Esophagus (tissue), 2 donors: Measurements from ENCODE around the gene DGUOK. TPM values are rescaled to one million over a fixed set of nuclear protein-coding genes. Genes with fewer than 3 reads are reported as not detected.

ENCODE experiments used
- H3K27ac ChIP-seq, 2 donors: one replicate each; pipeline ENCODE4 v1.5.1; 2013; ENCODE audit warnings: low read depth in 2 of 2, mild to moderate bottlenecking in 2 of 2, inconsistent platforms in 1 of 2, low read length in 1 of 2, moderate library complexity in 1 of 2
- H3K27me3 ChIP-seq, 2 donors: one replicate each; pipeline ENCODE4 v1.6.1; 2013; ENCODE audit warnings: low read length in 2 of 2, control low read depth in 1 of 2, mild to moderate bottlenecking in 1 of 2; ENCODE audit not compliant: insufficient read depth in 2 of 2, control insufficient read depth in 1 of 2
- H3K36me3 ChIP-seq, 2 donors: one replicate each; pipeline ENCODE4 v1.6.1; 2013; ENCODE audit warnings: low read length in 1 of 2; ENCODE audit not compliant: control insufficient read depth in 2 of 2, insufficient read depth in 2 of 2
- H3K4me1 ChIP-seq, 2 donors: one replicate each; pipeline ENCODE4 v1.6.1; 2013; ENCODE audit warnings: low read length in 1 of 2; ENCODE audit not compliant: control insufficient read depth in 2 of 2, insufficient read depth in 2 of 2
- H3K4me3 ChIP-seq, 2 donors: one replicate each; pipeline ENCODE4 v1.5.1; 2013; ENCODE audit warnings: low read length in 2 of 2, mild to moderate bottlenecking in 2 of 2, low read depth in 1 of 2, moderate library complexity in 1 of 2
- H3K9me3 ChIP-seq, 2 donors: one replicate each; pipeline ENCODE4 v1.6.1; 2013; ENCODE audit warnings: mild to moderate bottlenecking in 2 of 2, low read depth in 1 of 2, low read length in 1 of 2, moderate library complexity in 1 of 2; ENCODE audit not compliant: control insufficient read depth in 2 of 2, insufficient read depth in 1 of 2
- WGBS, 2 donors: extraction: QIAGEN DNeasy Blood & Tissue Kit; methylation state at CpG; one replicate each; pipeline ENCODE4 v1.1.7; 2013; 5-methylcytosine and 5-hydroxymethylcytosine counted together
- polyA plus RNA-seq, 2 donors: library from polyadenylated mRNA; stranded (reverse); fragments of 200-250 nt; gene quantifications; one replicate each; pipeline ENCODE4 v1.2.3, GENCODE V29; 2013
- donor health status: healthy with polysubstance abuse.
- donor health status: Bipolar disorder and iron deficiency.

The DGUOK gene
- polyA plus RNA-seq, 2 donors, result 42.8 to 45.6 TPM

DNA sequence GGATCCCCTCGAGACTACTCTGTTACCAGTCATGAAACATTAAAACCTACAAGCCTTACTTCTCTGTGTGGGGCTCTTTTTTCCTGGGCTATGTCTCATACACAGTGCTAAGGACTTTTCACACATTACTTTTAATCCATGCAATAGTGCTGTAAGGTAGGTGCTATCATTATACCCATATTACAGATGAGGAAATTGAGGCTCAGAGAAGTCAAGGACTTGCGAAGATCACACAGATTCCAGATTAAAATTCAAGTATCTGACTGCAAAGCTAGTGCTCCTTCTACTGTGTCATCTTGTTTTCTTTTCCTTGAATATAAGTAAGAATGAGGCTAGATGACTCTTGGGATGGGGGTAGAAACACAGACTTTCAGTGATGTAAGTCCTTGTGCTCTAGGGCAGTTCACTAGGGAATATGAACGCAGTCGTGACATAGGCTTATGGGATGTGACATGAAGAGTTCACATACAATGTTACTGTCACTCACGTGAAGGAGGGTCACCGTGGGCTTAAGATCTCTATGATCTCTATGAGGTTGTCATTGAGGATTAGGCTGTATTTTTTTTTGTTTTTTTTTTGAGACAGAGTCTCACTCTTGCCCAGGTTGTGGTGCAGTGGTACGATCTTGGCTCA lies 7.0 kb upstream of the DGUOK start:
- 81 to 83% methylated on average over 7 of the region's 7 CpGs for WGBS, 2 donors
- Histone ChIP-seq H3K9me3 (no peaks in the 10 kb centered on the region), H3K27ac (no peak overlapping the region), H3K4me1 (no peaks in the 10 kb centered on the region), H3K4me3 (no peak overlapping the region), H3K27me3 (no peaks in the 10 kb centered on the region), H3K36me3 (peaks cover 3% of the 10 kb centered on the region in 2 donors)

DNA sequence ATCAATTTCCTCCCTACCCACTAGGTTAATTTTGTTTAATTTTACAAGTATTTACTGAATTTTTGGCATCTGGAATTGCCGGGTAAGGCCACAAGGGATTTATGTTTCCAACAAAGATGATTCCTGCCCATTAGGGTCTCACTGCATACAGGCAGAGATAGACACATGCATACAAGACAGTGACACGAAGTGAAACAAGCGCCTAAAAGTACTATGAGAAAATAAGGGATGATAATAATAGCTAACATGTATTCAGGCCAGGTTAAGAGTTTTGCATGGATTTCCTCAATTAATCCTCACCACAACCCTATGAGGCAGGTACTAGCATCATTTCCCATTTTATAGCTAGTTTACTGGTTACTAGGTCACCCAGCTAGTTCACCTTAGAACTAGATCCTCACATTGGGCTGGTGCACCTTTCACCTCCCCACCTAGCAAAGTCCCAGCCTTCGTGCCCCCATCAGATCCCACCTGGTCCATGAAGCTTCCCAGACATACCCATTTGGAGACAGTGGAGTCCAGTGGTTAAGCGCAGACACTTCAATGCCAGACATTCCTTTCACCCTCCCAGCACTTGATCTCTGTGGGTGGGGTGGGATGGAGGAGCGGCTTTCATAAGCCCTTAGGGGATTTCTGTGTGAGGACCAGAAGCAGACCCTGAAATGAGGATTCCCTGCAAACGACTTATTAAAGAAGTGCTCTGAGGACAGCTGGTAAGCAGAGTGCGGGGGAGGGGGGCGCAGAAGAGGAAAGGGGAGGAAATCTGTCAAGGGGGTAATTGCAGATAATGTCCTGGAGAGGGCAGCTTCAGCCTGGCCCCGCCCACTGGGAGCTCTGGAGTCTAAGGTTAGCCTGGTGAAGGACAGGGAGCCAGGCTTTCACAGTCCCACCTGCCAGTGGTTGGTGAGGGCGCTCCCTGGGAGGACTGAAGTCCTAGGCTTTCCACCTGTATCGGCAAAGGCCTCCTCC lies 5.8 kb upstream of the DGUOK start:
- H3K4me1 ChIP-seq, result no peaks in the 10 kb centered on the region
- no peaks in the 10 kb centered on the region for H3K9me3 ChIP-seq
- 53 to 63% methylated on average over 12 of the region's 12 CpGs for WGBS, 2 donors
- peaks cover 3% of the 10 kb centered on the region in 2 donors for H3K36me3 ChIP-seq
- no peak overlapping the region for H3K4me3 ChIP-seq
- H3K27me3 ChIP-seq, result no peaks in the 10 kb centered on the region
- no peak overlapping the region for H3K27ac ChIP-seq

GRCh38 chr2:73921581-73921980 lies 5.1 kb upstream of the DGUOK start:
- H3K36me3 ChIP-seq, result peaks cover under 1 to 3% of the 10 kb centered on the region in 2 donors

DNA sequence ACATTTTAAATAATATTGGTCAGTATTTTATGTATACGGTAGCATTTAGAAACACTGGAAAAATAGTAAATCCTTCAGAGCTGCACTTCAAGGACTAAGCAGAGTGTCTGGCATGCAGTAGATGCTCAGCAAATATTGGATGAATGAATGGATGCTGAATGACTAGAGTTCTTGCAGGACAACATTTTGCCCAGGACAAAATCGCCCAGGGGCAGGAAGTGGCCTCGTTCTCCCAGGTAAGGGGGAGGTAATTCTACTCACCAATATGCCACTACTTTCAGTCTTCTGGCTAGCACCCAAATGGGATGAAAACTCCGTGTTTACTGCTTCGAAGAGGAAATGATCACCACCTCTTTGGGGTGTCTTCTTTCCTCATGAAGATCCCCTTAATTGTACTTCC lies 4.0 kb upstream of the DGUOK start:
- no peak overlapping the region for H3K27ac ChIP-seq
- H3K4me3 ChIP-seq, result no peak overlapping the region
- no peaks in the 10 kb centered on the region for H3K9me3 ChIP-seq
- WGBS, 2 donors, result 50 to 55% methylated on average over 5 of the region's 5 CpGs
- H3K4me1 ChIP-seq, result no peaks in the 10 kb centered on the region
- H3K36me3 ChIP-seq, result peaks cover 0 to 3% of the 10 kb centered on the region in 2 donors
- no peaks in the 10 kb centered on the region for H3K27me3 ChIP-seq

More at GRCh38 chr2:73921581-73921980, 5.1 kb upstream of the DGUOK start:
- H3K27ac ChIP-seq, result no peak overlapping the region
- H3K27me3 ChIP-seq, result no peaks in the 10 kb centered on the region
- no peak overlapping the region for H3K4me3 ChIP-seq
- no peaks in the 10 kb centered on the region for H3K4me1 ChIP-seq
- WGBS, 2 donors, result 81 to 83% methylated on average over 9 of the region's 9 CpGs
- no peaks in the 10 kb centered on the region for H3K9me3 ChIP-seq

DNA sequence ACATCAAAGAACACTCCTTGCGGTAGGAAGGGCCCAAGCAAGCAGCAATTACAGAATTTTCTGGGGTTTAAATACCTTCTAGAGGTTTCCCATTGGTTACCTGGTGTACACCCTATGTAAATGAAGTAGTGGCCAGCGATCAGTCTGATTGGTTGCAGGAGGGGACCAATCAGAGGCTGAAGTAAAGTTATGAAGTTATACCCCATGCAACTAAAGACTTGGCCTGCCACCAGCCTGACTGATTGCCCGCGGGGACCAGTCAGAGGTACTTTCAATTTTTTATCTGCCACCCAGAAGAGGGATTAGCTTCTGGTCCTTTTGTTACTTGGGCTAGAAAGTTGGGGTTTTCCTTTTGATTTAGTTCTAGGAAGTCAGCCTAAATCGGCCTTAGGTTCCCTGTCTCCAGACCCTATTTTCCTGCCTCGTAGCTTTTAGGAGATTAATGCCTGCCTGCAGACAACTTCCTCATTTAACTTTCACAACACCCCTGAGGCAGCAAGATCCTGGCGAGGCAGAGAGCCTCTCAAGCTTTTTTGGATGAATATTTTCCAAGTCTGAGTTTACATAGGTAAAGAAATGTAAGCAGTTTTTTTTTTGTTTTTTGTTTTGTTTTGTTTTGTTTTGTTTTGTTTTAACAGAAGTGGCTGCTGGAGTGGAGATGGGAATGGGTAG lies 1.5 kb upstream of the DGUOK start:
- WGBS, 2 donors, result 59 to 69% methylated on average over 7 of the region's 7 CpGs
- no peaks in the 10 kb centered on the region for H3K27me3 ChIP-seq
- H3K27ac ChIP-seq, result peak overlapping the region; percentile 72 to 73
- H3K9me3 ChIP-seq, result no peaks in the 10 kb centered on the region
- H3K36me3 ChIP-seq, result no peaks in the 10 kb centered on the region
- no peak overlapping the region for H3K4me3 ChIP-seq
- H3K4me1 ChIP-seq, result peaks cover 0 to 4% of the 10 kb centered on the region in 2 donors

DNA sequence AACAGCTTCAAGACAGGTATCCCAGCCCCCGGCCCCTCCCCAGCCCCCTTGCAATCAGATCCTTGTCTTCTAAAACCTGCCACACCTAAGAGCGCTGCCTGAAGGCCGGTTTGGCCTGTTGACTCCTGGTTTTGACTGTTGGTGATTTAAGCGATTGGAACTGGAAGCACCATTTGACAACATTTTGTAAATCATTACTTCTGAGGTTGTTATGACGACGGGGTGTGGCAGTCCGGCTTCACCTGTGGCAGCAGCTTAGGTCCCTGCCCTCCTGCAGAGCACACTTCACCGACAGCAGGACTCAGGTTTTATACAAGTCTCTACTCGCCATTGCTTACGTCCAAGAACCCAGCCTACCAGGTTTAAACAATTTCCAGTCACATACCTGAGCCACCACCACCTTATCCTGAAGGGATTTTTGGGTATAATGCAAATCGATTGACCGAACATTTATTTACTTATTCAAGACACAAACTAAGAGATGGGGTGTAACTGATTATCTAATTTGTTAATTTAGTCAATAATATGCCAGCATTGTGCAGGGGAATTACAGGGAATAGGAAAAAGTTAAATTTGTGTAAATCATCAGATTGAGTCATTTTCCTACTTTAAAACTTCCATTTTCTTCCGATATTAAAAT lies 707 bp upstream of the DGUOK start:
- peaks cover 0 to 4% of the 10 kb centered on the region in 2 donors for H3K4me1 ChIP-seq
- H3K27me3 ChIP-seq, result no peaks in the 10 kb centered on the region
- H3K9me3 ChIP-seq, result no peaks in the 10 kb centered on the region
- H3K4me3 ChIP-seq, result no peak overlapping the region
- WGBS, 2 donors, result 45 to 49% methylated on average over 13 of the region's 13 CpGs
- H3K36me3 ChIP-seq, result no peaks in the 10 kb centered on the region
- peak overlapping the region; percentile 72 to 73 for H3K27ac ChIP-seq

GRCh38 chr2:73927344-73927743 lies 664 bp downstream of the DGUOK start:
- Histone ChIP-seq H3K4me3 (peak overlapping the region; percentile 68 to 69), H3K9me3 (no peaks in the 10 kb centered on the region), H3K27ac (peak overlapping the region; percentile 93 to 97), H3K27me3 (no peaks in the 10 kb centered on the region), H3K36me3 (no peaks in the 10 kb centered on the region), H3K4me1 (peaks cover 0 to 4% of the 10 kb centered on the region in 2 donors)
- 16% methylated on average over 6 of the region's 6 CpGs for WGBS, 2 donors

GRCh38 chr2:73928963-73929347 lies 2.3 kb downstream of the DGUOK start:
- Histone ChIP-seq H3K27me3 (no peaks in the 10 kb centered on the region), H3K27ac (no peak overlapping the region), H3K4me1 (peaks cover 2 to 4% of the 10 kb centered on the region in 2 donors), H3K9me3 (no peaks in the 10 kb centered on the region), H3K4me3 (no peak overlapping the region), H3K36me3 (no peaks in the 10 kb centered on the region)
- WGBS, 2 donors, result 81 to 86% methylated on average over 2 of the region's 2 CpGs

DNA sequence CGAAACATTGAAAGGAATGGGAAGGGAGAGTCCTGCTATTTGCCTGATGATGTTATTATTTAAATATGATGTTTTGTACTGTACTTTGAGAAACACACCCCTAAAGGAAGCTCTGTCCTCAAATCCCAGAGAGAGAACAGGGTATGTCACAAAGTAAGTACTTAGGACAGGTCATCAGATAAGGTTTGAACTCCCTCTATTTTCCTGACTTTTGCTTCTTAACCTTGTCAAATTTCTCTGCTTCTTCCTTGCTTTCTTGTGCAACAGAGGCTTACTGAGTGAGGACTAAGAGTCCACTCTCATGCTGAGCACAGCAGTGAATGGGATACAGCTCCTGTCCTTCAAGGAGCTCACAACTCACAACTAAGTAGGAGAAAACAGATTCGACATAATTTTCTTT lies 3.7 kb downstream of the DGUOK start:
- Histone ChIP-seq H3K4me3 (no peak overlapping the region), H3K27ac (no peak overlapping the region), H3K27me3 (no peaks in the 10 kb centered on the region), H3K36me3 (no peaks in the 10 kb centered on the region), H3K9me3 (no peaks in the 10 kb centered on the region), H3K4me1 (peaks cover 2 to 4% of the 10 kb centered on the region in 2 donors)
- 69 to 75% methylated on average over 2 of the region's 2 CpGs for WGBS, 2 donors
